NOMO-1 (cell line): Measurements from ENCODE around the gene ANTXR2.

ENCODE experiments used
- DNase-seq, 2 experiments: peaks; one replicate each; lab custom pipeline; 2025; ENCODE audit not compliant: unreplicated experiment in 2 of 2; lab: John Stamatoyannopoulos, UW

ANTXR2 gene

GRCh38 chr4:80070880-80071603 lies 2.0 kb downstream of the ANTXR2 start:
- no peak for DNase-seq

- DNase-seq: no peak
These were observed 2.9 kb downstream of the ANTXR2 start for GRCh38 chr4:80069837-80070731.

- no peak for DNase-seq
These were observed 3.8 kb downstream of the ANTXR2 start for GRCh38 chr4:80069108-80069836.

GRCh38 chr4:80065601-80066000 lies 7.4 kb downstream of the ANTXR2 start:
- no peak for DNase-seq

GRCh38 chr4:80062527-80062926 lies 10.5 kb downstream of the ANTXR2 start:
- DNase-seq: no peak

GRCh38 chr4:80060804-80061203 lies 12.2 kb downstream of the ANTXR2 start:
- DNase-seq: no peak

- peak; percentile 84 to 99 for DNase-seq
These were observed 14.3 kb downstream of the ANTXR2 start for GRCh38 chr4:80058740-80059139.

- no peak for DNase-seq
These were observed 18.7 kb downstream of the ANTXR2 start for GRCh38 chr4:80054375-80054774.

- no peak for DNase-seq
These were observed 19.7 kb downstream of the ANTXR2 start for GRCh38 chr4:80053140-80053910.

GRCh38 chr4:80049813-80050534 lies 23.1 kb downstream of the ANTXR2 start:
- DNase-seq: no peak

GRCh38 chr4:80049402-80049801 lies 23.6 kb downstream of the ANTXR2 start:
- no peak for DNase-seq

- DNase-seq: no peak
These were observed 27.2 kb downstream of the ANTXR2 start for GRCh38 chr4:80045786-80046185.

- no peak for DNase-seq
These were observed 29.5 kb downstream of the ANTXR2 start for GRCh38 chr4:80043541-80043940.

- no peak for DNase-seq
These were observed 30.2 kb downstream of the ANTXR2 start for GRCh38 chr4:80042821-80043220.

GRCh38 chr4:80037864-80038263 lies 35.2 kb downstream of the ANTXR2 start:
- no peak for DNase-seq

GRCh38 chr4:80036949-80037685 lies 35.9 kb downstream of the ANTXR2 start:
- DNase-seq: no peak

- no peak for DNase-seq
These were observed 36.7 kb downstream of the ANTXR2 start for GRCh38 chr4:80036306-80036705.

GRCh38 chr4:80035336-80035735 lies 37.7 kb downstream of the ANTXR2 start:
- DNase-seq: peak in 1 of 2 experiments; percentile 21

- no peak for DNase-seq
These were observed 39.4 kb downstream of the ANTXR2 start for GRCh38 chr4:80033581-80033980.
